GM18873 (cell line): ENCODE results near the gene CCDC3.
"Not testable (repeated sequence)": the region's sequence is repeated elsewhere in the genome, so short reads cannot be mapped to it uniquely, and the experiment has no call there.

Experiments used
- ATAC-seq: cut with Tn5 transposase; IDR thresholded peaks from one replicate; pipeline ENCODE4 v1.9.1; 2021; ENCODE audit warnings: mild to moderate bottlenecking, moderate library complexity, moderate number of reproducible peaks; ENCODE audit not compliant: unreplicated experiment, low FRiP score

Gene CCDC3

GRCh38 chr10:13001887-13002212 lies 337 bp upstream of the CCDC3 start:
- no peak for ATAC-seq

GRCh38 chr10:13000431-13000830 lies 1.1 kb downstream of the CCDC3 start:
- no peak for ATAC-seq

GRCh38 chr10:12999849-13000248 lies 1.7 kb downstream of the CCDC3 start:
- ATAC-seq, result no peak

- no peak for ATAC-seq
Measured at GRCh38 chr10:12995425-12995861, 6.1 kb downstream of the CCDC3 start.

- ATAC-seq, result no peak
Measured at GRCh38 chr10:12993595-12993994, 7.9 kb downstream of the CCDC3 start.

GRCh38 chr10:12985347-12985746 lies 16.2 kb downstream of the CCDC3 start:
- ATAC-seq, result no peak

- no peak for ATAC-seq
Measured at GRCh38 chr10:12984165-12984747, 17.3 kb downstream of the CCDC3 start.

GRCh38 chr10:12983568-12983967 lies 17.9 kb downstream of the CCDC3 start:
- not testable (repeated sequence) for ATAC-seq

GRCh38 chr10:12981570-12981969 lies 19.9 kb downstream of the CCDC3 start:
- ATAC-seq, result no peak

GRCh38 chr10:12980713-12981306 lies 20.7 kb downstream of the CCDC3 start:
- ATAC-seq, result no peak

GRCh38 chr10:12980102-12980661 lies 21.3 kb downstream of the CCDC3 start:
- no peak for ATAC-seq

GRCh38 chr10:12978891-12979290 lies 22.6 kb downstream of the CCDC3 start:
- ATAC-seq, result no peak

- no peak for ATAC-seq
Measured at GRCh38 chr10:12975906-12976305, 25.6 kb downstream of the CCDC3 start.

GRCh38 chr10:12975266-12975665 lies 26.2 kb downstream of the CCDC3 start:
- ATAC-seq, result no peak

GRCh38 chr10:12974491-12975199 lies 26.9 kb downstream of the CCDC3 start:
- ATAC-seq, result no peak

GRCh38 chr10:12974078-12974477 lies 27.4 kb downstream of the CCDC3 start:
- no peak for ATAC-seq

- ATAC-seq, result no peak
Measured at GRCh38 chr10:12973149-12973718, 28.3 kb downstream of the CCDC3 start.

- no peak for ATAC-seq
Measured at GRCh38 chr10:12972146-12972545, 29.4 kb downstream of the CCDC3 start.

- no peak for ATAC-seq
Measured at GRCh38 chr10:12971001-12971788, 30.3 kb downstream of the CCDC3 start.

GRCh38 chr10:12969951-12970350 lies 31.6 kb downstream of the CCDC3 start:
- no peak for ATAC-seq

- ATAC-seq, result no peak
Measured at GRCh38 chr10:12966067-12966466, 35.4 kb downstream of the CCDC3 start.
